ENCODE results near the gene H6PD. TPM values are rescaled to one million over a fixed set of nuclear protein-coding genes. Genes with fewer than 3 reads are reported as not detected.

The H6PD gene
- total RNA-seq: 10 to 100 TPM; 14.2 to 34.2 (median 18.5) TPM
- polyA plus RNA-seq: 10 to 100 TPM in 1 of 2 donors, 1 to 10 TPM in 1; 8.7 to 13.4 TPM

GRCh38 chr1:9234223-9235095, at the start of gene H6PD:
H6PD (plus strand) TSS chr1:9234774; CDS start chr1:9244935, 10,161 bp downstream.
- DNase-seq (peak; percentile 81 to 93 (median 90)), ATAC-seq (peak; percentile 77 to 87 (median 85)), FAIRE-seq (no peak)
- peak within 1 kb of the TSS; percentile 29 to 65 (median 52) for H3K4me3 ChIP-seq
- WGBS, 2 donors: 0 to 2% methylated on average over 26 to 106 of the region's 106 CpGs
- H3K9me3 ChIP-seq: no peaks in the 10 kb centered on the region
- H3K4me1 ChIP-seq: peaks cover 10 to 37% (median 19%) of the 10 kb centered on the region in 3 donors
- peak within 1 kb of the TSS; percentile 70 to 97 (median 86) for H3K27ac ChIP-seq
- no peaks in the 10 kb centered on the region for H3K27me3 ChIP-seq
- peak; percentile 49 to 65 (median 56) for TF ChIP-seq CTCF (IDR thresholded peaks at IDR 0.05)
- no peaks in the 10 kb centered on the region for H3K36me3 ChIP-seq
- intact Hi-C loops (cut with DNase I): no loop called here

GRCh38 chr1:9186082-9186859, 48.3 kb upstream of the H6PD start:
- ATAC-seq: no peak
- Histone ChIP-seq H3K4me3 (no peak overlapping the region), H3K36me3 (no peaks in the 10 kb centered on the region), H3K4me1 (no peaks in the 10 kb centered on the region), H3K27me3 (no peaks in the 10 kb centered on the region), H3K9me3 (no peaks in the 10 kb centered on the region), H3K27ac (no peak overlapping the region)
- TF ChIP-seq CTCF (IDR thresholded peaks at IDR 0.05): no peak
- no peak for DNase-seq
- WGBS, 2 donors: 74 to 77% methylated on average over 5 of the region's 5 CpGs
- intact Hi-C loops (cut with DNase I): no loop called here
- no peak for FAIRE-seq

GRCh38 chr1:9187004-9187403, 47.6 kb upstream of the H6PD start:
- TF ChIP-seq CTCF (IDR thresholded peaks at IDR 0.05): no peak
- Histone ChIP-seq H3K4me3 (no peak overlapping the region), H3K36me3 (no peaks in the 10 kb centered on the region), H3K9me3 (no peaks in the 10 kb centered on the region), H3K27ac (no peak overlapping the region), H3K27me3 (no peaks in the 10 kb centered on the region), H3K4me1 (no peaks in the 10 kb centered on the region)
- no peak for FAIRE-seq
- ATAC-seq: no peak
- WGBS, 2 donors: 48 to 61% methylated on average over 2 of the region's 2 CpGs
- intact Hi-C loops (cut with DNase I): no loop called here
- no peak for DNase-seq

GRCh38 chr1:9190234-9190633, 44.3 kb upstream of the H6PD start:
- FAIRE-seq: no peak
- H3K36me3 ChIP-seq: no peaks in the 10 kb centered on the region
- WGBS, 2 donors: 89 to 91% methylated on average over 5 of the region's 5 CpGs
- no peaks in the 10 kb centered on the region for H3K27me3 ChIP-seq
- intact Hi-C loops (cut with DNase I): no loop called here
- no peaks in the 10 kb centered on the region for H3K9me3 ChIP-seq
- ATAC-seq: no peak
- no peak for DNase-seq
- no peak for TF ChIP-seq CTCF (IDR thresholded peaks at IDR 0.05)
- no peaks in the 10 kb centered on the region for H3K4me1 ChIP-seq
- no peak overlapping the region for H3K27ac ChIP-seq
- H3K4me3 ChIP-seq: no peak overlapping the region
